Keratinocyte (primary cell): ENCODE results near the gene POPDC3.

Source experiments
- CTCF ChIP-seq, 3 experiments: IDR thresholded peaks in 1 of 3; conservative IDR thresholded peaks in 1 of 3; optimal IDR thresholded peaks in 1 of 3; 2 replicates in 2 of 3; 3 replicates in 1 of 3; pipeline versions ENCODE3 to v1.5.1; 2011; ENCODE audit warnings: low read length in 3 of 3, mild to moderate bottlenecking in 3 of 3, moderate library complexity in 2 of 3, control low read depth in 1 of 3, inconsistent platforms in 1 of 3; ENCODE audit not compliant: insufficient read depth in 2 of 3; ENCODE audit errors: extremely low read depth in 1 of 3
- EZH2 ChIP-seq: IDR thresholded peaks from one replicate; pipeline ENCODE4 v1.6.1; 2012; ENCODE audit warnings: inconsistent platforms, mild to moderate bottlenecking, low read length, moderate library complexity

GRCh38 chr6:105122717-105123116, 57.1 kb downstream of the POPDC3 start:
- TF ChIP-seq EZH2 = no peak
- TF ChIP-seq CTCF (optimal IDR thresholded peaks at IDR 0.05 in 1 of 3, IDR thresholded peaks at IDR 0.05 in 1 of 3, conservative IDR thresholded peaks at IDR 0.05 in 1 of 3; ENCODE audit: extremely low read depth in 1 of 3, insufficient read depth in 2 of 3, low read length in 3 of 3) = no peak
